Vagina (tissue), 2 donors: ENCODE data around the gene RIPPLY3. TPM values are rescaled to one million over a fixed set of nuclear protein-coding genes. Genes with fewer than 3 reads are reported as not detected.

ENCODE experiments used
- DNase-seq, 2 donors: peaks; one replicate each; pipeline ENCODE4 v3.0.0-alpha.2; 2017; ENCODE audit errors: extremely low spot score in 2 of 2
- H3K27ac ChIP-seq: fragments of 200-600 bp; sonication (generic); one replicate; pipeline ENCODE4 v1.5.1; 2019
- H3K27me3 ChIP-seq: fragments of 200-600 bp; sonication (generic); one replicate; pipeline ENCODE4 v1.5.1; 2019
- H3K36me3 ChIP-seq, 2 donors: fragments of 200-600 bp; sonication (generic); one replicate each; pipeline ENCODE4 v1.5.1; 2017 to 2019
- H3K4me1 ChIP-seq: fragments of 200-600 bp; sonication (generic); one replicate; pipeline ENCODE4 v1.5.1; 2019
- H3K4me3 ChIP-seq, 2 donors: fragments of 200-600 bp; sonication (generic); 1 replicate in 1 of 2; 2 replicates in 1 of 2; pipeline ENCODE4 v1.5.1; 2016 to 2019
- H3K9me3 ChIP-seq: fragments of 200-600 bp; sonication (generic); one replicate; pipeline ENCODE4 v1.5.1; 2019
- CTCF ChIP-seq, 3 experiments: fragments of 450-650 bp in 2 of 3; fragments of 200-600 bp in 1 of 3; sonication (generic) in 1 of 3; IDR thresholded peaks; one replicate each; pipeline ENCODE4 v1.5.1; 2017 to 2019; ENCODE audit warnings: antibody characterized with exemption in 3 of 3, mild to moderate bottlenecking in 2 of 3, moderate library complexity in 2 of 3
- POLR2A ChIP-seq, 2 donors: fragments of 450-650 bp; IDR thresholded peaks; one replicate each; pipeline ENCODE4 v1.6.1; 2017; ENCODE audit warnings: antibody characterized with exemption in 2 of 2, mild to moderate bottlenecking in 2 of 2, moderate library complexity in 2 of 2
- POLR2AphosphoS5 ChIP-seq, 2 donors: sonication (generic); formaldehyde crosslinking; IDR thresholded peaks; one replicate each; pipeline ENCODE4 v1.9.0; 2017; ENCODE audit warnings: antibody characterized with exemption in 2 of 2, mild to moderate bottlenecking in 2 of 2, low read depth in 1 of 2; ENCODE audit not compliant: insufficient read depth in 1 of 2
- intact Hi-C: fragments of 100-400 bp; cut with DNase I; formaldehyde crosslinking; loops from one replicate; pipeline ENCODE4 v1.15.1; 2023
- total RNA-seq: library from RNA; depleted of rRNA; stranded (reverse); fragments of >200 nt; gene quantifications from one replicate; pipeline ENCODE4 v1.2.3, GENCODE V29; 2016

RIPPLY3 gene
- total RNA-seq, 1 donor from 2014 or later = not detected

DNA sequence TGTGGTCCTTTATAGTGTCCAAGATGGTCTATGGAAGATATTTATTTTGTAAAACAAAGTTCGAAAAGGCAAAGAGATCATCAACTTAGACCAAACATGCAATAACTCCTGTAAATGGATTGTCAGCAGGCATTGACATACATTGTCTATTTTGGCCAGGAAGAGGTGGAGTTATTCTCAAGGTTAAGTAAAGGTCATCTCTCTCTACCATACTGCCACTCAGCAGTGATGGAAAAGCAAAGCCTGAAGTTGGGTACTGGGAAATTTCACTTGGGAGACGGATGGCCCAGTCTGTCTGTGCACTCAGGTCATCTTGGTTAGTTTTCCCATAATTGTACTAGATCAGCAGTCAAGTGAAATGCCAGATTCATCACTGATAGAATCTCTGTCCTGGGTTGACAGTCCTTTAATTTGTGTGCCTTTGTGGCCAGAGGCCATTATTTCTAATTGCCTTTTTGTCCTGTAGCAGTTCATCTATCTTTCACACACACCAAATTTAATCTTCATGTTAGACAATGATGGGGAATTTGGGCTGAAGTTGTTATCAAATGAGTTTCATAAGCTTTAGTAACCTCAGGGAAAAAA is 48.9 kb downstream of the RIPPLY3 start:
- H3K4me3 ChIP-seq = no peak overlapping the region
- no peaks in the 10 kb centered on the region for H3K27me3 ChIP-seq
- peaks cover 5% of the 10 kb centered on the region for H3K4me1 ChIP-seq
- H3K27ac ChIP-seq = no peak overlapping the region
- no peak for DNase-seq
- H3K9me3 ChIP-seq = no peaks in the 10 kb centered on the region
- intact Hi-C loops = no loop called here
- no peaks in the 10 kb centered on the region for H3K36me3 ChIP-seq
- no peak for TF ChIP-seq CTCF (IDR thresholded peaks at IDR 0.05)
- TF ChIP-seq POLR2A (IDR thresholded peaks at IDR 0.05) = no peak
- no peak for TF ChIP-seq POLR2AphosphoS5 (IDR thresholded peaks at IDR 0.05; ENCODE audit: insufficient read depth in 1 of 2, low read depth in 1 of 2)

DNA sequence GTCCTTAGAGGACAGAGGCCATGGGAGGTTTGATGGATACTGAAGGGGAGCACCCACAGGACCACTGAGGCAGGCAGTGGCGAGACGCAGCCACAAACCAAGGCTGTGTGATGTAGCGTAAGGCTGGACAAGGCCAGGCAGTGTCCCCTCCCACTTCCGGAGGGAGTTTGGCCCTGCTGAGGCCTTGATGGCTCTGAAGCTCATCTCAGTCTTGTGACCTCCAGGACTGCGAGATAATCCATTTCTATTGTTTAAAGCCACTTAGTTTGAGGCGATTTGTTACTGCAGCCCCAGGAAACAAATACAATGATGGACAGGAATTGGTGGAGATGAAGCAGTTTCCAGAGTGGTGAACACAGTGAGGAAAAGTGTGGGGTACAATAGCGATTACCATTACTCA is 51.1 kb downstream of the RIPPLY3 start:
- peaks cover 10% of the 10 kb centered on the region for H3K4me1 ChIP-seq
- no peak for DNase-seq
- no peak overlapping the region for H3K4me3 ChIP-seq
- H3K27me3 ChIP-seq = no peaks in the 10 kb centered on the region
- TF ChIP-seq POLR2A (IDR thresholded peaks at IDR 0.05) (no peak), POLR2AphosphoS5 (IDR thresholded peaks at IDR 0.05; ENCODE audit: insufficient read depth in 1 of 2, low read depth in 1 of 2) (no peak), CTCF (IDR thresholded peaks at IDR 0.05) (no peak)
- no peaks in the 10 kb centered on the region for H3K9me3 ChIP-seq
- no peaks in the 10 kb centered on the region for H3K36me3 ChIP-seq
- intact Hi-C loops = no loop called here
- H3K27ac ChIP-seq = no peak overlapping the region

DNA sequence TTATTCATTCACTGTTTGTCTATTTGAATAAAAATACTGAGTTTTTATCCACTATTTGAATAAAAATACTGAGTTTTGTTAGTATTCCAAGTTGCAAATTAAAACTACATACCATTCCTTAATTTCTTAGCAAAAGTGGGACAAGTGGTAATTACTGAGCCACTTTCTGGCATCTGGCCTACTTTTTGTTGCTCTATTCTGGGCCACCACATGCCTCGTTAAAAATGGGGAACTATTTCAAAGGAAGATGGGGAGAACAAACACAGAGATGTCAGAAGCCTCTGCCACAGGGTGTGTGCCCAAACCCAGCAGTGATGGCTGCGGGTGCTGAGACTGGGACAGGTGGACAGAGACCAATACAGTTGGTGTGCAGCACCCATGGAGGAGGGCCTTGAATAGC is 51.8 kb downstream of the RIPPLY3 start:
- intact Hi-C loops = no loop called here
- Histone ChIP-seq H3K27ac (no peak overlapping the region), H3K9me3 (no peaks in the 10 kb centered on the region), H3K27me3 (no peaks in the 10 kb centered on the region), H3K4me3 (no peak overlapping the region), H3K4me1 (peaks cover 10% of the 10 kb centered on the region), H3K36me3 (no peaks in the 10 kb centered on the region)
- DNase-seq = no peak
- TF ChIP-seq POLR2AphosphoS5 (IDR thresholded peaks at IDR 0.05; ENCODE audit: insufficient read depth in 1 of 2, low read depth in 1 of 2) = no peak

GRCh38 chr21:37059181-37059580 is 52.7 kb downstream of the RIPPLY3 start:
- intact Hi-C loops = no loop called here
- Histone ChIP-seq H3K4me3 (no peak overlapping the region), H3K4me1 (peaks cover 10% of the 10 kb centered on the region), H3K9me3 (no peaks in the 10 kb centered on the region), H3K36me3 (no peaks in the 10 kb centered on the region), H3K27me3 (no peaks in the 10 kb centered on the region), H3K27ac (no peak overlapping the region)
- TF ChIP-seq POLR2AphosphoS5 (IDR thresholded peaks at IDR 0.05; ENCODE audit: insufficient read depth in 1 of 2, low read depth in 1 of 2) = no peak
- TF ChIP-seq CTCF (IDR thresholded peaks at IDR 0.05) = no peak
- no peak for DNase-seq

DNA sequence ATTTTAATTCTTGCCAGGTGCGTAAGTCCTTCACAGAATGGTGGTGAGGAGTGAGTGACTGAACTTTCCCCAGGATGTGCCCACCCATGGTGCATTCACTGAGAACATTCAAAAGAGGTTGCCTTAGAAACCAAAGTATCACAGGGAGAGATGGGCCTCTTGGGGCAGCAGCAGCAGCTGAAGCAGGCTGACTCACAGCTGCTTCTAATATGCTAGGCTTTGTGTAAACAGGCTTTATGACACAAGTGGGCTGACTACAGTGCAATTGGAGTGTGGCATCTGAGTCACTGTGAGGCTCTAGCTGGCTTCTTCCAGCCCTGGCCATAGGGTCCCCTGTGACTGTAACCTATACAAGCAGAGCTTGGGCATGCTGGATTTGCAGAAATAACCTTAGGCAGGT is 53.8 kb downstream of the RIPPLY3 start:
- no peak for TF ChIP-seq POLR2A (IDR thresholded peaks at IDR 0.05)
- TF ChIP-seq POLR2AphosphoS5 (IDR thresholded peaks at IDR 0.05; ENCODE audit: insufficient read depth in 1 of 2, low read depth in 1 of 2) = peak in 1 of 2 donors; percentile 58
- TF ChIP-seq CTCF (IDR thresholded peaks at IDR 0.05) = no peak
- H3K36me3 ChIP-seq = no peaks in the 10 kb centered on the region
- peaks cover 10% of the 10 kb centered on the region for H3K4me1 ChIP-seq
- DNase-seq = no peak
- peak overlapping the region; percentile 66 for H3K27ac ChIP-seq
- no peak overlapping the region for H3K4me3 ChIP-seq
- intact Hi-C loops = no loop called here
- H3K9me3 ChIP-seq = no peaks in the 10 kb centered on the region
- H3K27me3 ChIP-seq = no peaks in the 10 kb centered on the region
